HCT116 (cell line): ENCODE data around the gene TXNL1. TPM values are rescaled to one million over a fixed set of nuclear protein-coding genes. Genes with fewer than 3 reads are reported as not detected.

Experiments
- ATAC-seq: fragments of 200-7000 bp; cut with Tn5 transposase; 2 replicates; pipeline ENCODE4 v1.9.1; 2020; ENCODE audit warnings: mild to moderate bottlenecking, moderate library complexity
- BruUV-seq: library from RNA; stranded (reverse); fragments of 400-500 nt; replicated peaks from 2 replicates; lab custom pipeline; 2021; lab: Mats Ljungman, UMichigan
- CTCF ChIA-PET: fragments of 300-600 bp; sonication (Branson Sonifier 250); formaldehyde crosslinking; loops from one replicate; lab custom pipeline; 2021; ENCODE audit warnings: antibody characterized with exemption; lab: Charles Lee
- POLR2A ChIA-PET: fragments of 300-600, 350-600 bp; sonication (Branson Sonifier 250); formaldehyde crosslinking; loops from one replicate; lab custom pipeline; 2021; ENCODE audit warnings: antibody characterized with exemption; lab: Charles Lee
- RAD21 ChIA-PET, 2 experiments: fragments of 300-600 bp; sonication (Branson Sonifier 250); formaldehyde crosslinking; loops; one replicate each; lab custom pipeline; 2023; ENCODE audit warnings: low total read pairs in 2 of 2; ENCODE audit not compliant: uncharacterized antibody in 2 of 2, unreplicated experiment in 2 of 2, low non-redundant PET in 1 of 2; lab: Charles Lee
- DNase-seq: peaks from one replicate; pipeline ENCODE4 v3.0.0-alpha.2; 2010; ENCODE audit warnings: low read depth, low spot score
- H2AFZ ChIP-seq: fragments of 200-600 bp; shearing (Covaris generic), sonication (generic); 2 replicates; pipeline ENCODE4 v1.6.1; 2017; ENCODE audit warnings: low read depth, mixed run types, mixed read lengths, antibody characterized with exemption, low read length; ENCODE audit not compliant: poor library complexity, severe bottlenecking
- H3K27ac ChIP-seq: 2 replicates; pipeline ENCODE4 v1.5.1; 2012; ENCODE audit warnings: low read depth, low read length
- H3K27me3 ChIP-seq: fragments of 200-600 bp; sonication (generic); 2 replicates; pipeline ENCODE4 v1.6.1; 2016; ENCODE audit warnings: mixed run types, low read length, mixed read lengths; ENCODE audit not compliant: insufficient read depth
- H3K36me3 ChIP-seq, 2 experiments: fragments of 200-500 bp in 1 of 2; fragments of 200-600 bp in 1 of 2; sonication (Bioruptor generic) in 1 of 2; sonication (generic) in 1 of 2; 2 replicates each; pipeline versions ENCODE4 v1.5.1 to v1.6.1; 2014 to 2016; ENCODE audit warnings: low read length in 2 of 2, inconsistent platforms in 1 of 2, mixed read lengths in 1 of 2, mixed run types in 1 of 2; ENCODE audit not compliant: insufficient read depth in 2 of 2, control insufficient read depth in 1 of 2
- H3K4me1 ChIP-seq, 2 experiments: fragments of 200-600 bp in 1 of 2; sonication (generic) in 1 of 2; 2 replicates each; pipeline versions ENCODE4 v1.5.1 to v1.6.1; 2012 to 2017; ENCODE audit warnings: low read length in 2 of 2, inconsistent platforms in 1 of 2, mild to moderate bottlenecking in 1 of 2, mixed read lengths in 1 of 2, mixed run types in 1 of 2, moderate library complexity in 1 of 2; ENCODE audit not compliant: insufficient read depth in 2 of 2, control insufficient read depth in 1 of 2
- H3K4me2 ChIP-seq: fragments of 200-600 bp; sonication (generic); 2 replicates; pipeline ENCODE4 v1.6.1; 2017; ENCODE audit warnings: mixed run types, low read length, mixed read lengths
- H3K4me3 ChIP-seq, 2 experiments: fragments of 200-600 bp in 1 of 2; sonication (generic) in 1 of 2; replicated peaks in 1 of 2; 2 replicates each; pipeline ENCODE4 v1.5.1; 2011 to 2016; ENCODE audit warnings: low read length in 2 of 2, control low read depth in 1 of 2, low read depth in 1 of 2, mild to moderate bottlenecking in 1 of 2, mixed read lengths in 1 of 2, mixed run types in 1 of 2
- H3K79me2 ChIP-seq: fragments of 200-600 bp; sonication (generic); 2 replicates; pipeline ENCODE4 v1.6.1; 2017; ENCODE audit warnings: mild to moderate bottlenecking, mixed run types, low read length, moderate library complexity, mixed read lengths; ENCODE audit not compliant: insufficient read depth
- H3K9ac ChIP-seq: fragments of 200-600 bp; sonication (generic); 2 replicates; pipeline ENCODE4 v1.6.1; 2016; ENCODE audit warnings: low read length, mixed read lengths
- H3K9me2 ChIP-seq: fragments of 200-600 bp; sonication (generic), shearing (Covaris generic); 2 replicates; pipeline ENCODE4 v1.6.1; 2017; ENCODE audit warnings: mixed run types, mild to moderate bottlenecking, moderate library complexity; ENCODE audit not compliant: insufficient read depth
- H3K9me3 ChIP-seq, 2 experiments: fragments of 200-500 bp in 1 of 2; fragments of 200-600 bp in 1 of 2; sonication (Bioruptor generic) in 1 of 2; sonication (generic) in 1 of 2; 2 replicates each; pipeline ENCODE4 v1.6.1; 2014 to 2017; ENCODE audit warnings: low read length in 2 of 2, mixed read lengths in 2 of 2, inconsistent platforms in 1 of 2, low read depth in 1 of 2, mild to moderate bottlenecking in 1 of 2, mixed run types in 1 of 2, moderate library complexity in 1 of 2; ENCODE audit not compliant: control insufficient read depth in 1 of 2, insufficient read depth in 1 of 2
- H4K20me1 ChIP-seq: fragments of 200-600 bp; sonication (generic), shearing (Covaris generic); 2 replicates; pipeline ENCODE4 v1.6.1; 2017; ENCODE audit warnings: mixed run types, mild to moderate bottlenecking, moderate library complexity; ENCODE audit not compliant: insufficient read depth
- CBX3 ChIP-seq: IDR thresholded peaks from 2 replicates; pipeline ENCODE4 v1.6.1; 2012; ENCODE audit warnings: low read depth
- CEBPB ChIP-seq: IDR thresholded peaks from 2 replicates; pipeline ENCODE4 v1.6.1; 2012; ENCODE audit warnings: low read depth
- EGR1 ChIP-seq: IDR thresholded peaks from 2 replicates; pipeline ENCODE4 v1.6.1; 2012; ENCODE audit warnings: low read depth
- JUND ChIP-seq: IDR thresholded peaks from 2 replicates; pipeline ENCODE4 v1.6.1; 2012
- POLR2AphosphoS5 ChIP-seq: IDR thresholded peaks from 2 replicates; pipeline ENCODE4 v1.6.1; 2011; ENCODE audit warnings: mild to moderate bottlenecking, low read depth, low read length, moderate library complexity
- RAD21 ChIP-seq: IDR thresholded peaks from 2 replicates; pipeline ENCODE4 v1.6.1; 2012; ENCODE audit warnings: low read depth, mild to moderate bottlenecking
- SP1 ChIP-seq: IDR thresholded peaks from 2 replicates; pipeline ENCODE4 v1.6.1; 2012; ENCODE audit warnings: low read depth
- SRF ChIP-seq: IDR thresholded peaks from 2 replicates; pipeline ENCODE4 v1.6.1; 2012; ENCODE audit warnings: low read depth
- TCF7L2 ChIP-seq: IDR thresholded peaks from 2 replicates; pipeline ENCODE4 v1.7.0; 2011; ENCODE audit warnings: borderline replicate concordance, inconsistent platforms; ENCODE audit not compliant: insufficient read depth, insufficient read length; ENCODE audit errors: extremely low read depth
- YY1 ChIP-seq: IDR thresholded peaks from 2 replicates; pipeline ENCODE4 v1.6.1; 2011; ENCODE audit warnings: low read length, low read depth, moderate library complexity, mild to moderate bottlenecking; ENCODE audit not compliant: insufficient replicate concordance; ENCODE audit errors: extremely low read depth
- intact Hi-C: fragments of 100-400 bp; cut with micrococcal nuclease; formaldehyde crosslinking; loops from 2 replicates; pipeline ENCODE4 v1.10.0; 2022
- total RNA-seq: library from RNA; stranded (reverse); gene quantifications from one replicate; pipeline ENCODE4 v1.2.1, GENCODE V29; 2021; ENCODE audit not compliant: unreplicated experiment
- TF ChIP-seq, protein P1 (sequence below): IDR thresholded peaks from 2 replicates; pipeline ENCODE4 v1.6.1; 2012; ENCODE audit warnings: low read depth
- TF ChIP-seq, protein P2 (sequence below): IDR thresholded peaks from 2 replicates; pipeline ENCODE4 v1.6.1; 2012
- TF ChIP-seq, protein P3 (sequence below): IDR thresholded peaks from 2 replicates; pipeline ENCODE4 v1.6.1; 2012
- TF ChIP-seq, protein P4 (sequence below): IDR thresholded peaks from 2 replicates; pipeline ENCODE4 v1.6.1; 2011; ENCODE audit warnings: mild to moderate bottlenecking, low read length, moderate library complexity; ENCODE audit not compliant: insufficient replicate concordance; ENCODE audit errors: extremely low read depth

The TXNL1 gene
- total RNA-seq, 1 experiment from 2014 or later: 86.5 TPM

DNA sequence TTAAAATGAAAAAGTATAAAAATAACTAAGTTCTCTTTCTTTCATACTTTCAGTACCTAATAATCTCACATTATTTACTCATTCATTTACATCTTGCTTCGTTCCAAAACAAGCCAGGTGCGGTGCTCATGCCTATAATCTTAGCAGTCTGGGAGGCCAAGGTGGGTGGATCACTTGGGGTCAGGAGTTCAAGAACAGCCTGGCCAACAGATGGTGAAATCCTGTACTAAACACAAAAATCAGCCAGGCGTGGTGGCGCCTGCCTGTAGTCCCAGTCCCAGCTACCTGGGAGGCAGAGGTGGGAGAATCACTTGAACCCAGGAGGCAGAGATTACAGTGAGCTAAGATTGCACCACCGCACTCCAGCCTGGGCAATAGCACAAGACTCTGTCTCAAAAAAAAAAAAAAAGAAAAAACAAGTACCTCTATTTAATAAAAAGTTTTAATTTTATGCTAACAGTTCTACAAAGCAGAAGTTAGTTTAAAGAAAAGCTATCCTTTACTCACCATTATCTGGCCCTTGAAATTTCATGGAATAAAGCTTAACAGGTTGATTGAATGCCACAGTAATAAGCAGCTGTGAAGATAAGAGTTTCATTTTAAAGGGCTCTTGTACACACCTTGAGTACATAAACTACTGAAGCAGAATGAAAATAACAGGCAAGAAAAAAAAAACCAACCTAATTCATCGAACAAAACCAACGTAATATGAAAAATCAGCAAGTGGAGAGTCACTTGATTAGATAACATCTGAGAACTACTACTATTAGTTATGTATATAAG is 22.5 kb downstream of the TXNL1 start:
- H3K36me3 ChIP-seq: peaks cover 31 to 60% of the 10 kb centered on the region in 2 experiments
- no peaks in the 10 kb centered on the region for H3K9me3 ChIP-seq
- no TSS peak for BruUV-seq
- TF ChIP-seq SRF (no peak), CEBPB (no peak), YY1 (no peak), CBX3 (no peak), EGR1 (no peak), TCF7L2 (no peak), JUND (no peak), POLR2AphosphoS5 (no peak), RAD21 (no peak), SP1 (no peak)
- TF ChIP-seq, protein P1, sequence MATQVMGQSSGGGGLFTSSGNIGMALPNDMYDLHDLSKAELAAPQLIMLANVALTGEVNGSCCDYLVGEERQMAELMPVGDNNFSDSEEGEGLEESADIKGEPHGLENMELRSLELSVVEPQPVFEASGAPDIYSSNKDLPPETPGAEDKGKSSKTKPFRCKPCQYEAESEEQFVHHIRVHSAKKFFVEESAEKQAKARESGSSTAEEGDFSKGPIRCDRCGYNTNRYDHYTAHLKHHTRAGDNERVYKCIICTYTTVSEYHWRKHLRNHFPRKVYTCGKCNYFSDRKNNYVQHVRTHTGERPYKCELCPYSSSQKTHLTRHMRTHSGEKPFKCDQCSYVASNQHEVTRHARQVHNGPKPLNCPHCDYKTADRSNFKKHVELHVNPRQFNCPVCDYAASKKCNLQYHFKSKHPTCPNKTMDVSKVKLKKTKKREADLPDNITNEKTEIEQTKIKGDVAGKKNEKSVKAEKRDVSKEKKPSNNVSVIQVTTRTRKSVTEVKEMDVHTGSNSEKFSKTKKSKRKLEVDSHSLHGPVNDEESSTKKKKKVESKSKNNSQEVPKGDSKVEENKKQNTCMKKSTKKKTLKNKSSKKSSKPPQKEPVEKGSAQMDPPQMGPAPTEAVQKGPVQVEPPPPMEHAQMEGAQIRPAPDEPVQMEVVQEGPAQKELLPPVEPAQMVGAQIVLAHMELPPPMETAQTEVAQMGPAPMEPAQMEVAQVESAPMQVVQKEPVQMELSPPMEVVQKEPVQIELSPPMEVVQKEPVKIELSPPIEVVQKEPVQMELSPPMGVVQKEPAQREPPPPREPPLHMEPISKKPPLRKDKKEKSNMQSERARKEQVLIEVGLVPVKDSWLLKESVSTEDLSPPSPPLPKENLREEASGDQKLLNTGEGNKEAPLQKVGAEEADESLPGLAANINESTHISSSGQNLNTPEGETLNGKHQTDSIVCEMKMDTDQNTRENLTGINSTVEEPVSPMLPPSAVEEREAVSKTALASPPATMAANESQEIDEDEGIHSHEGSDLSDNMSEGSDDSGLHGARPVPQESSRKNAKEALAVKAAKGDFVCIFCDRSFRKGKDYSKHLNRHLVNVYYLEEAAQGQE: no peak
- TF ChIP-seq, protein P2, sequence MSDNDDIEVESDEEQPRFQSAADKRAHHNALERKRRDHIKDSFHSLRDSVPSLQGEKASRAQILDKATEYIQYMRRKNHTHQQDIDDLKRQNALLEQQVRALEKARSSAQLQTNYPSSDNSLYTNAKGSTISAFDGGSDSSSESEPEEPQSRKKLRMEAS: no peak
- TF ChIP-seq, protein P3, sequence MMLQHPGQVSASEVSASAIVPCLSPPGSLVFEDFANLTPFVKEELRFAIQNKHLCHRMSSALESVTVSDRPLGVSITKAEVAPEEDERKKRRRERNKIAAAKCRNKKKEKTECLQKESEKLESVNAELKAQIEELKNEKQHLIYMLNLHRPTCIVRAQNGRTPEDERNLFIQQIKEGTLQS: no peak
- TF ChIP-seq, protein P4, sequence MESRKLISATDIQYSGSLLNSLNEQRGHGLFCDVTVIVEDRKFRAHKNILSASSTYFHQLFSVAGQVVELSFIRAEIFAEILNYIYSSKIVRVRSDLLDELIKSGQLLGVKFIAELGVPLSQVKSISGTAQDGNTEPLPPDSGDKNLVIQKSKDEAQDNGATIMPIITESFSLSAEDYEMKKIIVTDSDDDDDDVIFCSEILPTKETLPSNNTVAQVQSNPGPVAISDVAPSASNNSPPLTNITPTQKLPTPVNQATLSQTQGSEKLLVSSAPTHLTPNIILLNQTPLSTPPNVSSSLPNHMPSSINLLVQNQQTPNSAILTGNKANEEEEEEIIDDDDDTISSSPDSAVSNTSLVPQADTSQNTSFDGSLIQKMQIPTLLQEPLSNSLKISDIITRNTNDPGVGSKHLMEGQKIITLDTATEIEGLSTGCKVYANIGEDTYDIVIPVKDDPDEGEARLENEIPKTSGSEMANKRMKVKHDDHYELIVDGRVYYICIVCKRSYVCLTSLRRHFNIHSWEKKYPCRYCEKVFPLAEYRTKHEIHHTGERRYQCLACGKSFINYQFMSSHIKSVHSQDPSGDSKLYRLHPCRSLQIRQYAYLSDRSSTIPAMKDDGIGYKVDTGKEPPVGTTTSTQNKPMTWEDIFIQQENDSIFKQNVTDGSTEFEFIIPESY: no peak
- H3K4me2 ChIP-seq: no peak overlapping the region
- H3K27me3 ChIP-seq: no peaks in the 10 kb centered on the region
- no peaks in the 10 kb centered on the region for H3K4me1 ChIP-seq
- H2AFZ ChIP-seq: no peak overlapping the region
- H4K20me1 ChIP-seq: 0 out of 2 replicates have a peak, but pooled peaks cover 4% of the 10 kb centered on the region
- no peak overlapping the region for H3K9ac ChIP-seq
- H3K9me2 ChIP-seq: no peaks in the 10 kb centered on the region
- peaks cover 61% of the 10 kb centered on the region for H3K79me2 ChIP-seq
- ChIA-PET POLR2A (no interaction called here), CTCF (no interaction called here), RAD21 (no interaction called here)
- no peak overlapping the region for H3K4me3 ChIP-seq
- no peak overlapping the region for H3K27ac ChIP-seq
- DNase-seq: no peak
- no peak for ATAC-seq
- intact Hi-C loops: no loop called here
